Endothelial cell of umbilical vein (primary cell): ENCODE measurements around the gene SEZ6. TPM values are rescaled to one million over a fixed set of nuclear protein-coding genes. Genes with fewer than 3 reads are reported as not detected.

Source experiments
- BruUV-seq: library from RNA; stranded (reverse); fragments of 400-500 nt; replicated peaks from 2 replicates; lab custom pipeline; 2021; lab: Mats Ljungman, UMichigan
- CTCF ChIA-PET: fragments of 300-600, 350-600 bp; sonication (Branson Sonifier 250); formaldehyde crosslinking; loops from one replicate; lab custom pipeline; 2021; ENCODE audit warnings: antibody characterized with exemption, inconsistent platforms; lab: Charles Lee
- POLR2A ChIA-PET: fragments of 300-600, 350-600 bp; sonication (Branson Sonifier 250); formaldehyde crosslinking; loops from one replicate; lab custom pipeline; 2021; ENCODE audit warnings: antibody characterized with exemption, inconsistent platforms; lab: Charles Lee
- DNase-seq: peaks from one replicate; pipeline ENCODE4 v3.0.0-alpha.2; 2011; ENCODE audit warnings: low read depth, low spot score
- FAIRE-seq: peaks from 2 replicates; lab custom pipeline; 2011; peaks lifted over from hg19 to GRCh38; lab: Jason Lieb, UNC
- H2AFZ ChIP-seq: 2 replicates; pipeline ENCODE4 v1.6.0; 2012; ENCODE audit warnings: low read depth, low read length, control low read depth, inconsistent platforms
- H3K27ac ChIP-seq: 2 replicates; pipeline ENCODE4 v1.5.1; 2011; ENCODE audit warnings: low read depth, mild to moderate bottlenecking, control low read depth, low read length, moderate library complexity; ENCODE audit not compliant: insufficient read depth
- H3K27me3 ChIP-seq, 2 experiments: 2 replicates each; pipeline versions ENCODE4 v1.6.0 to v1.6.1; 2011; ENCODE audit warnings: low read length in 2 of 2, mixed read lengths in 1 of 2; ENCODE audit not compliant: control insufficient read depth in 2 of 2, insufficient read depth in 2 of 2
- H3K36me3 ChIP-seq, 2 experiments: 2 replicates in 1 of 2; 3 replicates in 1 of 2; pipeline ENCODE4 v1.5.1; 2011; ENCODE audit warnings: low read length in 2 of 2, mild to moderate bottlenecking in 1 of 2, moderate library complexity in 1 of 2; ENCODE audit not compliant: control insufficient read depth in 2 of 2, insufficient read depth in 2 of 2; ENCODE audit errors: extremely low read depth in 1 of 2
- H3K4me1 ChIP-seq: 3 replicates; pipeline ENCODE4 v1.5.1; 2011; ENCODE audit warnings: mild to moderate bottlenecking, low read length; ENCODE audit not compliant: control insufficient read depth, insufficient read depth; ENCODE audit errors: extremely low read depth
- H3K4me2 ChIP-seq: 2 replicates; pipeline ENCODE4 v1.6.1; 2011; ENCODE audit warnings: low read length, control low read depth, mixed read lengths; ENCODE audit not compliant: insufficient read depth
- H3K4me3 ChIP-seq, 3 experiments: fragments of 200-600 bp in 1 of 3; sonication (generic), shearing (Covaris generic) in 1 of 3; replicated peaks in 1 of 3; 2 replicates each; pipeline ENCODE4 v1.5.1; 2011 to 2016; ENCODE audit warnings: control low read depth in 3 of 3, low read length in 3 of 3, mild to moderate bottlenecking in 2 of 3, inconsistent platforms in 1 of 3, low read depth in 1 of 3, moderate library complexity in 1 of 3; ENCODE audit not compliant: insufficient read depth in 1 of 3
- H3K79me2 ChIP-seq: 2 replicates; pipeline ENCODE4 v1.6.0; 2012; ENCODE audit warnings: low read length, inconsistent platforms; ENCODE audit not compliant: control insufficient read depth, insufficient read depth
- H3K9ac ChIP-seq: replicated peaks from 2 replicates; pipeline ENCODE3; 2011; ENCODE audit warnings: low read length, control low read depth; ENCODE audit not compliant: insufficient read depth; ENCODE audit errors: extremely low read depth
- H3K9me1 ChIP-seq: replicated peaks from 3 replicates; pipeline ENCODE4 v1.6.0; 2011; ENCODE audit warnings: mild to moderate bottlenecking, low read length; ENCODE audit not compliant: control insufficient read depth, insufficient read depth; ENCODE audit errors: extremely low read depth
- H3K9me3 ChIP-seq: replicated peaks from 2 replicates; pipeline ENCODE4 v1.5.1; 2012; ENCODE audit warnings: low read length, inconsistent platforms; ENCODE audit not compliant: control insufficient read depth, insufficient read depth
- H4K20me1 ChIP-seq: replicated peaks from 2 replicates; pipeline ENCODE3; 2011; ENCODE audit warnings: mild to moderate bottlenecking, low read length; ENCODE audit not compliant: control insufficient read depth, insufficient read depth; ENCODE audit errors: extremely low read depth
- EZH2 ChIP-seq: IDR thresholded peaks from 2 replicates; pipeline ENCODE4 v1.6.1; 2012; ENCODE audit warnings: borderline replicate concordance, low read depth, mild to moderate bottlenecking, moderate library complexity, low read length, inconsistent platforms; ENCODE audit not compliant: severe bottlenecking
- FOS ChIP-seq: IDR thresholded peaks from 2 replicates; pipeline ENCODE4 v1.6.1; 2011; ENCODE audit warnings: mild to moderate bottlenecking, low read length, moderate library complexity, borderline replicate concordance; ENCODE audit not compliant: insufficient read depth
- GATA2 ChIP-seq: IDR thresholded peaks from 2 replicates; pipeline ENCODE4 v1.7.0; 2011; ENCODE audit warnings: low read depth, mild to moderate bottlenecking, moderate library complexity, mixed read lengths, low read length; ENCODE audit not compliant: insufficient read length, insufficient read depth
- JUN ChIP-seq: IDR thresholded peaks from 2 replicates; pipeline ENCODE4 v1.6.1; 2011; ENCODE audit warnings: borderline replicate concordance, low read depth; ENCODE audit not compliant: insufficient read length, insufficient read depth
- MYC ChIP-seq: IDR thresholded peaks from one replicate; pipeline ENCODE4 v1.6.1; 2011; ENCODE audit warnings: mild to moderate bottlenecking, low read depth, low read length
- POLR2A ChIP-seq: IDR thresholded peaks from 2 replicates; pipeline ENCODE4 v1.6.1; 2012; ENCODE audit warnings: low read depth, mild to moderate bottlenecking, control low read depth, low read length
- POLR2AphosphoS5 ChIP-seq: IDR thresholded peaks from 2 replicates; pipeline ENCODE4 v1.6.1; 2012; ENCODE audit warnings: low read depth, mild to moderate bottlenecking, control low read depth, low read length, moderate library complexity; ENCODE audit not compliant: insufficient read depth
- dilution Hi-C: fragments of 300-500 bp; cut with MboI; formaldehyde crosslinking; loops from one replicate; pipeline ENCODE4 v1.15.0; 2019; ENCODE audit warnings: low sequenced_read_pairs; ENCODE audit not compliant: extremely low pct_ligation_motif_present
- intact Hi-C: fragments of 100-400 bp; cut with micrococcal nuclease; formaldehyde crosslinking; loops from one replicate; pipeline ENCODE4 v1.10.0; 2022
- polyA plus RNA-seq, 4 experiments: library from polyadenylated mRNA; depleted of rRNA in 3 of 4; stranded (reverse) in 3 of 4; unstranded in 1 of 4; fragments of >200 nt; gene quantifications; 2 replicates each; pipeline versions ENCODE4 v1.2.1 to v1.2.3, GENCODE V29; 2011 to 2012; ENCODE audit warnings: missing spikeins in 1 of 4
- total RNA-seq: library from RNA; stranded (reverse); gene quantifications from 2 replicates; pipeline ENCODE4 v1.2.3, GENCODE V29; 2021
- TF ChIP-seq, protein P1 (sequence below): IDR thresholded peaks from 2 replicates; pipeline ENCODE4 v1.6.1; 2011; ENCODE audit not compliant: insufficient read depth, insufficient read length
- TF ChIP-seq, protein P2 (sequence below), 2 donors: IDR thresholded peaks; 1 replicate in 1 of 2; 2 replicates in 1 of 2; pipeline ENCODE4 v1.5.1; 2011; ENCODE audit warnings: low read length in 2 of 2, mild to moderate bottlenecking in 2 of 2, moderate library complexity in 2 of 2, control low read depth in 1 of 2, inconsistent platforms in 1 of 2, low read depth in 1 of 2; ENCODE audit not compliant: insufficient read depth in 1 of 2; ENCODE audit errors: extremely low read depth in 1 of 2

SEZ6 gene
- total and polyA plus RNA-seq, 2 donors (not counting 3 experiments of a cell fraction or from before 2014, with no cell fraction given), result not detected

DNA sequence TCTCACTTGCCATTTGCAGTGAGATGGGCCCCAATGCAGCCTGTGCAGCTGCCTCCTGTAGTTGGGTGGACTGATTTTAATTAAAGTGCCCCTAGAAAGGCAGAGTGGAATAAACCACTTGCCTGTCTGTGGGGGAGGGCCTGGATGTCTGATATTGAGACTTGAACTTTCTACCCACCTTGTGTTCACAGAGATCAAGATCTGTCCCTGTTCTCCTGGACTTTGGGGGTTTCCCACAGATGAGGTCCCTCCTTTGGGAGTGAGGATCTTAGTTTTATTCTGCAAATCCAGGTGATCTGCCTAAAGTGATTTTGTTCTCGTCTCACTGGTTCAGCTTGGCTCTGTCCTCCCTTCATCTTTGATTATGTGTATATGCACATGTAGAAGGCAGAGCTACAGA lies 95.3 kb downstream of the SEZ6 start:
- Histone ChIP-seq H3K9me1 (no peaks in the 10 kb centered on the region), H3K4me3 (no peak overlapping the region), H3K27me3 (no peaks in the 10 kb centered on the region), H3K4me1 (peaks cover 21% of the 10 kb centered on the region), H3K9me3 (no peaks in the 10 kb centered on the region), H3K27ac (no peak overlapping the region), H3K4me2 (no peak overlapping the region), H4K20me1 (no peaks in the 10 kb centered on the region), H2AFZ (no peak overlapping the region), H3K79me2 (no peaks in the 10 kb centered on the region), H3K36me3 (peaks cover 25 to 63% of the 10 kb centered on the region in 2 experiments), H3K9ac (no peak overlapping the region)
- ChIA-PET CTCF (interaction anchor here (0.9 to 7.3 kb wide), 11 partner anchors 10 to 184 kb away, joined by 3 to 62 read pairs (median 3); partner anchors contain the start of gene PHF12), POLR2A (no interaction called here)
- DNase-seq (no peak), FAIRE-seq (no peak)
- TF ChIP-seq POLR2A (no peak), POLR2AphosphoS5 (no peak), FOS (no peak), GATA2 (no peak), MYC (no peak), JUN (no peak), EZH2 (no peak)
- TF ChIP-seq, protein P1, sequence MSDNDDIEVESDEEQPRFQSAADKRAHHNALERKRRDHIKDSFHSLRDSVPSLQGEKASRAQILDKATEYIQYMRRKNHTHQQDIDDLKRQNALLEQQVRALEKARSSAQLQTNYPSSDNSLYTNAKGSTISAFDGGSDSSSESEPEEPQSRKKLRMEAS, result no peak
- TF ChIP-seq, protein P2, sequence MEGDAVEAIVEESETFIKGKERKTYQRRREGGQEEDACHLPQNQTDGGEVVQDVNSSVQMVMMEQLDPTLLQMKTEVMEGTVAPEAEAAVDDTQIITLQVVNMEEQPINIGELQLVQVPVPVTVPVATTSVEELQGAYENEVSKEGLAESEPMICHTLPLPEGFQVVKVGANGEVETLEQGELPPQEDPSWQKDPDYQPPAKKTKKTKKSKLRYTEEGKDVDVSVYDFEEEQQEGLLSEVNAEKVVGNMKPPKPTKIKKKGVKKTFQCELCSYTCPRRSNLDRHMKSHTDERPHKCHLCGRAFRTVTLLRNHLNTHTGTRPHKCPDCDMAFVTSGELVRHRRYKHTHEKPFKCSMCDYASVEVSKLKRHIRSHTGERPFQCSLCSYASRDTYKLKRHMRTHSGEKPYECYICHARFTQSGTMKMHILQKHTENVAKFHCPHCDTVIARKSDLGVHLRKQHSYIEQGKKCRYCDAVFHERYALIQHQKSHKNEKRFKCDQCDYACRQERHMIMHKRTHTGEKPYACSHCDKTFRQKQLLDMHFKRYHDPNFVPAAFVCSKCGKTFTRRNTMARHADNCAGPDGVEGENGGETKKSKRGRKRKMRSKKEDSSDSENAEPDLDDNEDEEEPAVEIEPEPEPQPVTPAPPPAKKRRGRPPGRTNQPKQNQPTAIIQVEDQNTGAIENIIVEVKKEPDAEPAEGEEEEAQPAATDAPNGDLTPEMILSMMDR (IDR thresholded peaks at IDR 0.05; ENCODE audit: extremely low read depth in 1 of 2, insufficient read depth in 1 of 2, low read depth in 1 of 2, low read length in 2 of 2), result no peak
- dilution Hi-C loops (no loop called here), intact Hi-C loops (no loop called here)
- BruUV-seq, result no TSS peak
